ENCODE data around the gene TRPM8.

DNA sequence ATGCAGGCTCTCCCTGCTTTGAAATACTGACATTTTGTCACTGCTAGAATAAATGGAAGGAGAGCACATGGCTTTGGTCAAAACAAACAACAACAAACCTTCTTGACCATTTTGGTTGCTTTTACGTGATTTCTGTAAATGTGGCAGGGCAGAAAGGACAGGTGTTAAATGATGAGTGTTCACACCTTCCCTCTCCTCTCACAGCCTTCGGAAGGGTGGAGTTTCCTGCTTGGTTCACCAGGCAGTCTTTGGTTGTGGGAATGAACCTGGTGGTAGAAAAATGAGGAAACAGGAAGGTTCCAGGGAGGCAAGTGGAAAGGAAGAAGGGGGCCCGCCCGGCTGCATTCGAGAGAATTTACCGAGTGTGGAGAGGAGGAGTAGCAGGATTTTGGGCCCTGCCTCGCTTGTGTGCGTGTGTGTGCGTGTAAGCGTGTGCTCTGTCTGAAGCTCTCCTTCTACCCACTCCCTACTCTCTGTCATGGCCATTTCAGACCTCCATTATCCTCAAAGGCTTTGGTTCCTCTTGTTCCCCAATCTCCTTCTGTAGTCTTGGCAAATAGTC is 109.6 kb downstream of the TRPM8 start:
- TF ChIP-seq POLR2A (IDR thresholded peaks at IDR 0.05): no peak
- TF ChIP-seq, protein P1, sequence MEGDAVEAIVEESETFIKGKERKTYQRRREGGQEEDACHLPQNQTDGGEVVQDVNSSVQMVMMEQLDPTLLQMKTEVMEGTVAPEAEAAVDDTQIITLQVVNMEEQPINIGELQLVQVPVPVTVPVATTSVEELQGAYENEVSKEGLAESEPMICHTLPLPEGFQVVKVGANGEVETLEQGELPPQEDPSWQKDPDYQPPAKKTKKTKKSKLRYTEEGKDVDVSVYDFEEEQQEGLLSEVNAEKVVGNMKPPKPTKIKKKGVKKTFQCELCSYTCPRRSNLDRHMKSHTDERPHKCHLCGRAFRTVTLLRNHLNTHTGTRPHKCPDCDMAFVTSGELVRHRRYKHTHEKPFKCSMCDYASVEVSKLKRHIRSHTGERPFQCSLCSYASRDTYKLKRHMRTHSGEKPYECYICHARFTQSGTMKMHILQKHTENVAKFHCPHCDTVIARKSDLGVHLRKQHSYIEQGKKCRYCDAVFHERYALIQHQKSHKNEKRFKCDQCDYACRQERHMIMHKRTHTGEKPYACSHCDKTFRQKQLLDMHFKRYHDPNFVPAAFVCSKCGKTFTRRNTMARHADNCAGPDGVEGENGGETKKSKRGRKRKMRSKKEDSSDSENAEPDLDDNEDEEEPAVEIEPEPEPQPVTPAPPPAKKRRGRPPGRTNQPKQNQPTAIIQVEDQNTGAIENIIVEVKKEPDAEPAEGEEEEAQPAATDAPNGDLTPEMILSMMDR (IDR thresholded peaks at IDR 0.05): no peak

All from uterus (tissue), 2 donors.